Measurements from ENCODE around the gene F7. TPM values are rescaled to one million over a fixed set of nuclear protein-coding genes. Genes with fewer than 3 reads are reported as not detected.

The F7 gene
- total RNA-seq, 5 donors from 2014 or later (not counting 1 experiment from before 2014, with no cell fraction given), result 0.13 to 0.23 (median 0.23) TPM; not detected in 2

DNA sequence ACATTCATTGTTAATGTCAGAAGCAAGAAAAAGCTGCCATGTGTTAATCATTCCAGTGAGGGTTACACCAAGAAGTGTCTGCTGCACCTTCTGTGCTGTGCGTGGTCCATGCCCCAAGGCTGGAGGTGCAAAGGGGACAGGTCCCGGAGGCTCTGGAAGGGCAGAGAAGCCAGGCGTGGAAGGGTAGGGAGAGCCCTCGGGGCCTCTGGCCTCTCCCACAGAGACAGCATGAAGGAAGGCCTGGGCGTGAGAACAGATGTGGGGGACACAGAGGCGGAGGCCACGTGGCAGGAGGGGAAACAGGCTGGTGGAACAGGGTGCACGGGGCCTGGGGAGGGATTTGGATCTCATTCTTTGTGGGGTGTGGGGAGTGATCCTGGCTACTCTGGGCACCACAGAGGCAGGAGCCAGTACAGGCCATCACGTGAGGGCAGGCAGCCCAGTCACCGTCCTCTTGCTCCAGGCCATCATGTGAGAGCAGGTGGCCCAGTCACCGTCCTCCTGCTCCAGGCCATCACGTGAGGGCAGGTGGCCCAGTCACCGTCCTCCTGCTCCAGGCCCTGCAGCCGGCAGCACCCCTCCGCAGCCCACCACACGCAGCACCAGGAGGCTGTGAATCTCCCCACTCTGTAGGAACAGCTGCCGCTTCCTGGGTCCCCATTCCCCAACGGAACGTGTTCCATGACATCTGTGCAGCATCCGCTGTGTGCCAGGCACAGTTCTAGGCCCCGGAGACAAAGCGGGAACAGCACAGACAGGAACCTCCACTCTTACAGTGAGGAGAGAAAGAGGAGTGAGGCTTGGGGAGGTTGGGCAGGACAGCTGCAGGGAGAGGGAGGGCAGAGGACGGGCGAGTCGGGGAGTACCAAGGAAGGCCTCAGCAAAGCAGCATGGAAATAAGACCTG is 10.2 kb upstream of the F7 start:
- H3K9me3 ChIP-seq, result no peaks in the 10 kb centered on the region
- no peak overlapping the region for H3K27ac ChIP-seq (ENCODE audit: low read length)
- no peak for ATAC-seq (replicated peaks in 1 of 4)
- POLR2A ChIA-PET, result no interaction called here
- Mint-ChIP-seq H3K4me3 (no peak overlapping the region), H3K4me1 (no peaks in the 10 kb centered on the region), H3K27ac (no peak overlapping the region), H3K36me3 (peaks cover 3% of the 10 kb centered on the region), H3K9me3 (no peaks in the 10 kb centered on the region), H3K27me3 (no peaks in the 10 kb centered on the region)
- CTCF ChIA-PET, result no interaction called here
- DNase-seq, result no peak
- H3K4me3 ChIP-seq (ENCODE audit: control insufficient read depth in 1 of 2, extremely low read depth in 1 of 2, low read length in 1 of 2), result no peak overlapping the region
- H3K27me3 ChIP-seq (replicated peaks in 1 of 2; ENCODE audit: control insufficient read depth in 2 of 2, extremely low read depth in 1 of 2, insufficient read depth in 2 of 2, low read length in 1 of 2), result no peaks in the 10 kb centered on the region
- no peaks in the 10 kb centered on the region for H3K4me1 ChIP-seq (ENCODE audit: control insufficient read depth in 1 of 2, extremely low read depth in 1 of 2, insufficient read depth in 2 of 2, low read length in 2 of 2)
- WGBS (ENCODE audit: insufficient coverage), result 90% methylated on average over 20 of the region's 25 CpGs
- H3K36me3 ChIP-seq (ENCODE audit: control insufficient read depth in 2 of 2, extremely low read depth in 1 of 2, insufficient read depth in 1 of 2, low read length in 1 of 2), result no peaks in the 10 kb centered on the region

DNA sequence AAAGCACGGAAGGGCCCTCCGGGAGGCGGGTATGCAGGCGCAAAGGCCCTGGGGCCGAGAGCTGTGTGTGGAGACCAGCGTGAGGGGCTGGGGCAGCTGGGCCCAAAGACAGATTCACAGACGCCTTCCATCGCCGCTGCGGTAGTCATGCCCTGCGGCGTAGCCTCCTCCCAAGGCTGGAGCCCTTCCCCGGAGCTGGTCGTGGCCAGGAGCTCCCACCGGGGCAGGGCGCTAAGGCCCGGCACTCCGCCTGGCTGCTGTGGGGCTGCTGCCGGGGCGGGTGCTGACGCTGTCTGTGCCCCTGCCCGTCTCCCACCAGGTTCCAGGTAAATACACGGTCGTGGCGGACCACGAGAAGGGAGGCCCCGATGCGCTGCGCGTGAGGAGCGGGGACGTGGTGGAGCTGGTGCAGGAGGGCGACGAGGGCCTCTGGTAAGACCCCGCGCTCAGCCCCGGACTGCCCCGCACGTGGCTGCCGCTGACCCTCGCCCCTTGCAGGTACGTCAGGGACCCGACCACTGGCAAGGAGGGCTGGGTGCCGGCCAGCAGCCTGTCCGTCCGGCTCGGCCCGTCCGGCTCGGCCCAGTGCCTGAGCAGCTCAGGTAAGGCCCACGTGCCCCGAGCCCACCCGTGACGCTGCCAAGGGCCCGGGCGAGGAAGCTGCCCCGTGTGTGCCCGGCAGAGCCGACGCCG is 9.4 kb upstream of the F7 start:
- Histone ChIP-seq H3K36me3 (ENCODE audit: control insufficient read depth in 2 of 2, extremely low read depth in 1 of 2, insufficient read depth in 1 of 2, low read length in 1 of 2) (no peaks in the 10 kb centered on the region), H3K9me3 (no peaks in the 10 kb centered on the region), H3K27ac (ENCODE audit: low read length) (no peak overlapping the region), H3K4me1 (ENCODE audit: control insufficient read depth in 1 of 2, extremely low read depth in 1 of 2, insufficient read depth in 2 of 2, low read length in 2 of 2) (no peaks in the 10 kb centered on the region), H3K27me3 (replicated peaks in 1 of 2; ENCODE audit: control insufficient read depth in 2 of 2, extremely low read depth in 1 of 2, insufficient read depth in 2 of 2, low read length in 1 of 2) (no peaks in the 10 kb centered on the region), H3K4me3 (ENCODE audit: control insufficient read depth in 1 of 2, extremely low read depth in 1 of 2, low read length in 1 of 2) (no peak overlapping the region)
- no peak overlapping the region for H3K4me3 Mint-ChIP-seq
- ChIA-PET CTCF (no interaction called here), POLR2A (no interaction called here)
- no peaks in the 10 kb centered on the region for H3K9me3 Mint-ChIP-seq
- 92% methylated on average over 61 of the region's 61 CpGs for WGBS (ENCODE audit: insufficient coverage)
- H3K27me3 Mint-ChIP-seq, result no peaks in the 10 kb centered on the region
- H3K36me3 Mint-ChIP-seq, result peaks cover 3% of the 10 kb centered on the region
- no peak overlapping the region for H3K27ac Mint-ChIP-seq
- no peak for DNase-seq
- H3K4me1 Mint-ChIP-seq, result no peaks in the 10 kb centered on the region
- ATAC-seq (replicated peaks in 1 of 4), result no peak

DNA sequence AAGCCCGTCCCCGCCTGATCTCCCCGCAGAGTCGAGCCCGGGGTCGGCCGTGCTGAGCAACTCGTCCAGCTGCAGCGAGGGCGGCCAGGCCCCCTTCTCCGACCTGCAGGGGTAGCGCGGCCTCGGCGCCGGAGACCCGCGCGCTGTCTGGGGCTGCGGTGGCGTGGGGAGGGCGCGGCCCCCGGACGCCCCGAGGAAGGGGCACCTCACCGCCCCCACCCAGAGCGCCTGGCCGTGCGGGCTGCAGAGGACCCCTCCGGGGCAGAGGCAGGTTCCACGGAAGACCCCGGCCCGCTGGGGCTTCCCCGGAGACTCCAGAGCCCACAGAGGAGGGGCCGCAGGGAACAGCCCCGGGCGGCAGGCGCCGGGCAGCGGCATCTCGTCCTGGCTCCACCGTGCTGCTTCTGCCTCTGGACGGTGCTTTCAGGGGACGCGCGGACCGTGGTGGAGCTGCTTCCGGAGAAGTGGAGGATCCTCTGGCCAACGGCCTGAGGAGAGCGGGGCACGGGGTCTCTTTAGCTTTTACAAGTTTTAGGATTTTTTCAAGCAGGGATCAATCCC is 8.8 kb upstream of the F7 start:
- no peak overlapping the region for H3K4me3 ChIP-seq (ENCODE audit: control insufficient read depth in 1 of 2, extremely low read depth in 1 of 2, low read length in 1 of 2)
- H3K36me3 Mint-ChIP-seq, result peaks cover 3% of the 10 kb centered on the region

DNA sequence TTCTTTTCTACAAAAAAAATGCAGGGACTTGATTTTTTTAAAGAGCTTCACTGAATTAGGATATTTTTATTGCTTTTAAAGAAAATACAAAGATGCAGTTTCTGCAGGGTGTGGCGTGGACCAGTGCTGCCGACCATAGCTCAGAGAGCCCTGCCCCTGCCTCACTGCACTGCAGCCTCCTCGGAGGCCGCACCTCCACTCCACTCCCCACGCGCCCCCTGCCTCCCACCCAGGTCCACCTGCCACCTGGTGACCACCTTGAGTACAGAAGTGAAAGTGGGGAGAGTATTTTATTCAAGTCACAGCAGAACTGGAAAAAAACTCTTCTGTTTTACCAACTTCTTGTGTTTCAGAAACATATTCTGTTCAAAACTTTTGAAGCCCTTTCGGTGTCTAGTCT is 7.9 kb upstream of the F7 start:
- no peak for ATAC-seq (replicated peaks in 1 of 4)
- H3K27ac Mint-ChIP-seq, result no peak overlapping the region
- POLR2A ChIA-PET, result no interaction called here
- H3K4me1 Mint-ChIP-seq, result no peaks in the 10 kb centered on the region
- Histone ChIP-seq H3K9me3 (no peaks in the 10 kb centered on the region), H3K27me3 (replicated peaks in 1 of 2; ENCODE audit: control insufficient read depth in 2 of 2, extremely low read depth in 1 of 2, insufficient read depth in 2 of 2, low read length in 1 of 2) (no peaks in the 10 kb centered on the region), H3K4me3 (ENCODE audit: control insufficient read depth in 1 of 2, extremely low read depth in 1 of 2, low read length in 1 of 2) (no peak overlapping the region), H3K27ac (ENCODE audit: low read length) (no peak overlapping the region), H3K4me1 (ENCODE audit: control insufficient read depth in 1 of 2, extremely low read depth in 1 of 2, insufficient read depth in 2 of 2, low read length in 2 of 2) (no peaks in the 10 kb centered on the region), H3K36me3 (ENCODE audit: control insufficient read depth in 2 of 2, extremely low read depth in 1 of 2, insufficient read depth in 1 of 2, low read length in 1 of 2) (no peaks in the 10 kb centered on the region)
- H3K9me3 Mint-ChIP-seq, result no peaks in the 10 kb centered on the region
- DNase-seq, result no peak
- CTCF ChIA-PET, result no interaction called here
- peaks cover 3% of the 10 kb centered on the region for H3K36me3 Mint-ChIP-seq
- WGBS (ENCODE audit: insufficient coverage), result 93% methylated on average over 2 of the region's 7 CpGs
- no peak overlapping the region for H3K4me3 Mint-ChIP-seq
- H3K27me3 Mint-ChIP-seq, result no peaks in the 10 kb centered on the region

More for the DNA sequence above, 8.8 kb upstream of the F7 start:
- H3K9me3 ChIP-seq, result no peaks in the 10 kb centered on the region
- ATAC-seq (replicated peaks in 1 of 4) (no peak), DNase-seq (no peak)
- Mint-ChIP-seq H3K9me3 (no peaks in the 10 kb centered on the region), H3K27ac (no peak overlapping the region), H3K27me3 (no peaks in the 10 kb centered on the region), H3K4me1 (no peaks in the 10 kb centered on the region), H3K4me3 (no peak overlapping the region)
- H3K36me3 ChIP-seq (ENCODE audit: control insufficient read depth in 2 of 2, extremely low read depth in 1 of 2, insufficient read depth in 1 of 2, low read length in 1 of 2), result no peaks in the 10 kb centered on the region
- H3K27ac ChIP-seq (ENCODE audit: low read length), result no peak overlapping the region
- CTCF ChIA-PET, result no interaction called here
- H3K27me3 ChIP-seq (replicated peaks in 1 of 2; ENCODE audit: control insufficient read depth in 2 of 2, extremely low read depth in 1 of 2, insufficient read depth in 2 of 2, low read length in 1 of 2), result no peaks in the 10 kb centered on the region
- WGBS (ENCODE audit: insufficient coverage), result 97% methylated on average over 48 of the region's 52 CpGs
- POLR2A ChIA-PET, result no interaction called here
- H3K4me1 ChIP-seq (ENCODE audit: control insufficient read depth in 1 of 2, extremely low read depth in 1 of 2, insufficient read depth in 2 of 2, low read length in 2 of 2), result no peaks in the 10 kb centered on the region

DNA sequence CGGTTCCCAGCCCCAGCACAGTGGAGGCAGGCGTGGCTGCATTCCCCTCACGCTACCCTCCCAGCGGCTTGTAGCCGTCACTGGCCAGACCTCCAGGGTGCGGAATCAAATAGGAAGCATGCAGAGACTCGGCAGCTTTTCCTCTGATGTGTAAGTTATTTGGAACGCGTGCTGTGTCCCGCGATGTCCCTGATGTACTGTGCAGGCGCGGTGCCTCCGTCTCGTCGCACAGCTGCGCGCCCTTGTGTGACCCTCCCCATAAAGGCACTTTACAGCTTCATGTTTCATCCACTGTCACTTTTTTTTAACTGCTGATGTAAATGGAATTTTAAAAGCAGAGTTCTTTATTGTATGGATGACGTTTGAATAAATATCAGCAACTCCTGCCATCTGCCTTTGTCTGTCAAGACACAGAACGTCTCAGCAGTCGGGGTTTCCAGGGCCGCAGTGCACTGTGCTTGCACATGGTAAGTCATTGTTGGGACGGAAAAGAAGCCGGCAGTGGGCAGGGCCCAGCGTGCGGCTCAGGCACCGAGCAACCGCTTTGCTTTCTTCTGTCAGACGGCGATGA is 7.3 kb upstream of the F7 start:
- no peak for ATAC-seq (replicated peaks in 1 of 4)
- WGBS (ENCODE audit: insufficient coverage), result 93% methylated on average over 19 of the region's 30 CpGs
- ChIA-PET CTCF (interaction anchor here in 1 of 2 donors (0.6 kb wide), 1 partner anchor 21 kb away, joined by 3 read pairs; no protein-coding TSS in a partner anchor), POLR2A (no interaction called here)
- H3K27ac ChIP-seq (ENCODE audit: low read length), result no peak overlapping the region
- no peaks in the 10 kb centered on the region for H3K27me3 ChIP-seq (replicated peaks in 1 of 2; ENCODE audit: control insufficient read depth in 2 of 2, extremely low read depth in 1 of 2, insufficient read depth in 2 of 2, low read length in 1 of 2)
- Mint-ChIP-seq H3K9me3 (no peaks in the 10 kb centered on the region), H3K27ac (no peak overlapping the region), H3K36me3 (peaks cover 3% of the 10 kb centered on the region), H3K27me3 (no peaks in the 10 kb centered on the region), H3K4me3 (no peak overlapping the region), H3K4me1 (no peaks in the 10 kb centered on the region)
- no peaks in the 10 kb centered on the region for H3K36me3 ChIP-seq (ENCODE audit: control insufficient read depth in 2 of 2, extremely low read depth in 1 of 2, insufficient read depth in 1 of 2, low read length in 1 of 2)
- H3K9me3 ChIP-seq, result no peaks in the 10 kb centered on the region
- H3K4me3 ChIP-seq (ENCODE audit: control insufficient read depth in 1 of 2, extremely low read depth in 1 of 2, low read length in 1 of 2), result no peak overlapping the region
- H3K4me1 ChIP-seq (ENCODE audit: control insufficient read depth in 1 of 2, extremely low read depth in 1 of 2, insufficient read depth in 2 of 2, low read length in 2 of 2), result no peaks in the 10 kb centered on the region
- no peak for DNase-seq

DNA sequence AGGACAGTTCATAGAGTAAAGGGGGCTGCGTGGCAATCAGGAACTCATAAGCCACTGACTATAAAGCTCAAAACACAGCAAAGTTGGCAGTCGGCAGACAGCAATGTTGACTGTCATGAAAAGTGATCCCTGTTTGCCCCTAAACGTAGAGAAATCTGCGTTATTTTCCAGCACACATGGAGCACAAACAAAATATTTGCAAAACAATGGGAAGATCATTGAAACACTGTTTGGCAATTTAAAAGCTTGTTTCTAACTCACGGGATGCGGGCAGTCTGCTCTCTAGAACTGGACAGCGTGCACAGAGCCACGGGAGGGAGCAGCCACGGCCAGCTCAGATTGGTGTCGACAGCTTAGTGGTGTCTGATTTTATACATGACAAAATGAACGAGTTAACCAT is 6.4 kb upstream of the F7 start:
- no peak overlapping the region for H3K4me3 Mint-ChIP-seq

More for the DNA sequence above, 6.4 kb upstream of the F7 start:
- H3K9me3 ChIP-seq, result no peaks in the 10 kb centered on the region
- H3K27ac ChIP-seq (ENCODE audit: low read length), result no peak overlapping the region
- H3K4me3 ChIP-seq (ENCODE audit: control insufficient read depth in 1 of 2, extremely low read depth in 1 of 2, low read length in 1 of 2), result no peak overlapping the region
- no peaks in the 10 kb centered on the region for H3K36me3 ChIP-seq (ENCODE audit: control insufficient read depth in 2 of 2, extremely low read depth in 1 of 2, insufficient read depth in 1 of 2, low read length in 1 of 2)
- Mint-ChIP-seq H3K27me3 (no peaks in the 10 kb centered on the region), H3K4me1 (no peaks in the 10 kb centered on the region), H3K9me3 (no peaks in the 10 kb centered on the region), H3K27ac (no peak overlapping the region), H3K36me3 (peaks cover 3% of the 10 kb centered on the region)
- H3K27me3 ChIP-seq (replicated peaks in 1 of 2; ENCODE audit: control insufficient read depth in 2 of 2, extremely low read depth in 1 of 2, insufficient read depth in 2 of 2, low read length in 1 of 2), result peaks cover 0 to 6% of the 10 kb centered on the region in 2 experiments
- ChIA-PET CTCF (interaction anchor here in 1 of 2 donors (0.6 kb wide), 1 partner anchor 22 kb away, joined by 3 read pairs; no protein-coding TSS in a partner anchor), POLR2A (no interaction called here)
- no peak for ATAC-seq (replicated peaks in 1 of 4)
- no peaks in the 10 kb centered on the region for H3K4me1 ChIP-seq (ENCODE audit: control insufficient read depth in 1 of 2, extremely low read depth in 1 of 2, insufficient read depth in 2 of 2, low read length in 2 of 2)
- 85% methylated on average over 8 of the region's 11 CpGs for WGBS (ENCODE audit: insufficient coverage)
- DNase-seq, result no peak

Data from T-cell (primary cell).